HG03097 (cell line): ENCODE results near the gene CDH12.
"Not testable (repeated sequence)": the region's sequence is repeated elsewhere in the genome, so short reads cannot be mapped to it uniquely, and the experiment has no call there.

ENCODE experiments used
- ATAC-seq: cut with Tn5 transposase; IDR thresholded peaks from one replicate; pipeline ENCODE4 v1.9.1; 2021; ENCODE audit not compliant: unreplicated experiment, low FRiP score

The CDH12 gene

DNA sequence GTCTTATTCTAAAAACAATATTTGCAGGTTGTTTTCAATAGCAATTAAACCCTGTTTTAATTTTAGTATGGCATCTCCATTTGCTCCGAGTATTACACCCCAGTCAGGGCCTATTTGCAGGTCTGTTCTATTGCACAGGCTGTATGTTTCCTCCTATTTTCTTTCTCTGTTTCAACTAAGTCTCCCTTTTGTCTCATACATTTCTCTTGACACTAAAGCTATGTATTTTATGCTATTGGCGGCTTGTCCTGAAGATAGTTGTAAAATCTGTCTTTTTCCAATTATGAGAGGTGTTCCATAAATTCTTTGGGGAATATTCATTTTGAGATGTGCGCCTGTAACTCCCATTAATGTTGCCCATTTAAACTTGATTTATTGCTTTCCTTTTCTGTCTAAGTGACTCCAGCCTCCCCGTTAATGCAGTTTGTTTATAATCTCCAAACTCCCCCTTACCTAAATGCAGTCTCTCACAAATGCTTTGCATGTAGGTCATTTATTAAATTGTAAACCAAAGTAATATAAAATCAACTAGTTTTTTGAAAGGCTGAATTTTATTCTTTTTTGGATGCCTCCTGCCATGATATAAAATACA is 262.4 kb downstream of the CDH12 start:
- no peak for ATAC-seq

- ATAC-seq, result no peak
Observed at GRCh38 chr5:22577711-22578110, 275.4 kb downstream of the CDH12 start.

- no peak for ATAC-seq
Observed at GRCh38 chr5:22577006-22577405, 276.1 kb downstream of the CDH12 start.

- ATAC-seq, result no peak
Observed at GRCh38 chr5:22572941-22573340, 280.2 kb downstream of the CDH12 start.

DNA sequence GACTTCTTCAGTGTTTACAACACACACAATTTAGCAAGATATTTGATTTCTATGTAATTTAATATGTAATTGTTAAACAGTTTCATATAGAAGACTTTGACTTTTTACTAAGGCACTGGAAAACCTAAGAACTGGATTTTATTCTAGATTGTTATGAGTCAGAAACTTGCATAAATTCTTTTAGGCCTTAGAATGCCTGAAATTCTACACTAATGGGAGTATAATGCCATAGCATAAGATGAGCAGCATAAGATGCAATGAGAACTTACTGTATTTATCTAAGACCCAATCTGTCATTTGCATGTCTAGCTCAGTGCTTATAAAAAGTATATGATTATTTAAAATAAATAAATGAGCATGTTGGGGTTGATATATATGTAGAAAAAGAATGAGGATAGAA is 285.2 kb downstream of the CDH12 start:
- no peak for ATAC-seq

GRCh38 chr5:22560147-22560546 is 293.0 kb downstream of the CDH12 start:
- ATAC-seq, result no peak

GRCh38 chr5:22557251-22557650 is 295.9 kb downstream of the CDH12 start:
- no peak for ATAC-seq

DNA sequence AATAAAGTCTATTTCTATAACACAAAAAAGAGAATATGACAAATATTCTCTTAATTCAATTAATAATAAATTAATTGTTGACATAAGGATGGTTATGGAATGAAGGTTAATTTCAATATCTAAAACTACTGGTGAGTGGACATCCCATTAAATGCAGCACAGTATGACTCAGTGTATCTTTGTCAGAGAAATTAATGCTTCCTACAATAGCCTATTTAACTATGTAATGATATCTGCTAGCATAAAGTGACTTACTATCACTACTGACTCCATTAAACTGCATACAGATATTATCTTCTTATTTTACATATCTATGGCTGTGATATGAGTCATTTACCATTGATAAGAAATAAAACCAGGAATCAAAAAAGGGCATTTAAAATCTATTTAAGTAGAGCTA is 298.7 kb downstream of the CDH12 start:
- no peak for ATAC-seq

DNA sequence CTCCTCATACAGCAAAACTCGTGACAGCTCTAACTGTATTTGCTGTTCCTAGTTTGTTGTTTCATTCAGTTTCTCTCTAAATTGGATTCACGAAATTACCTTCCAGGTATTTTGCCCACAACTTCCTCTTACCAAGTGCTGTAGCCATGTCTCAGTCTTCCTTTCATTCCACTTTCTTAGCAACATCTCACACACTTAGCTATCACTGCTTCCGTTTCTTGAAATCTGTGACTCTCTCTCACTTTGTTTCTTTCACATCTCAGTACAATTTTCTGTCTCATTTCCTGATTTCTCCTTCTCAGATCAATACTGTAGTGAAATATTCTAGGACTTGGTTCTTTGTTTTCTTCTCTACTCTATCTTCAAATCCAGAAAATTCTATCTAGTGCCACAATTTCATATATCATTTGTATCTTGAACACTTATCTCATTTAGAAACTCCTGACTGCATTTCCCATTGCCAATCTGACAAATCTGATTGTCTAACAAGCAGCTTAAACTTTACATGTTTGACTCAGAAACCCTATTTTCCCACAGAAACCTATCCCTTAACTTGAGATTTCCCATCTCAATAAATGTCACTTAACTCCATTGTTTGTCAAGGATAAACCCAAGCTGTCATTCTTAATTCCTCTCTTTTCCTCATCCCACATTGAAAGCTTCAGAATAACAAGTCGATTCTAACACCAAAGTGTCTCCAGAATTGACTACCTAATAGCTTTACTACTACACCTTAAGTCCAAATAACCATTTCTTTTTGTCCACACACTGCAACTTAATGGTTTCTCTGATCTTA is 303.1 kb downstream of the CDH12 start:
- ATAC-seq, result no peak

DNA sequence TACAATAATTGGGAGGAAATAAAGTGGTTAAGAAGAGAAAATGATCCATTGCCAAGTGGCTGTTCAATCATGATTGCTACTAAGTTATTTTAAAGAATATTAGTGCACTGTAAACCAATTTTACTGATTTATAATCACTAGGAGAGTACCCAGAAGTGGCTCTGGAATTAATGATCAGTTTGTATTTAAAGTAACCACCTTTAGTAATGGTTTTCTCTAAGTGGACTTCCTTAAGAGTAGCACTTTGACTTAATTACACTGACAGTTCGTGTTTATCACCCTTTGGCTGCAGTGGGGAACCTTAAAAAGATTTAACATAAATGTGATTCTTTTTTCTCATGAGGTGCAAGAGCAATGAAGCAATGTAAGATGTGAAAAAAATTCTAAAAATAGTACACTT is 310.8 kb downstream of the CDH12 start:
- no peak for ATAC-seq

DNA sequence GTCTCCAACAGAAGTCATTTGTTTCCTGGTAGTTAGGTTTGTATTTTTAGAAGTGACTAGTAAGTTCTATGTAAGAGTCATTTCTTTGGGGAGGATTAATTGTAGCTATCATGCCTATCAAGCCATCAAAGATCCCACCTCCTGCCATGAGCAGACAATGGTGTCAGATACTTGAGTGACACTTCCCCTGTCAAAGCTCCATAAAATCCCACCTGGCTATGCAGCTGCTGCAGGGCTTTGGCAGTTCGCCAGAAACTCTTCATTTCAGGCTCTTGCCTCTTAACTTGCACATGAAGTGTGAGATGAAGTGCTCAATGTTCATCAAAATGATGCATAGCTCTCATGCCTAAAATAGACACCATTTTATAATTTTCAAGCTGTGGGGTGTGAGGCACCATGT is 312.1 kb downstream of the CDH12 start:
- ATAC-seq, result no peak

DNA sequence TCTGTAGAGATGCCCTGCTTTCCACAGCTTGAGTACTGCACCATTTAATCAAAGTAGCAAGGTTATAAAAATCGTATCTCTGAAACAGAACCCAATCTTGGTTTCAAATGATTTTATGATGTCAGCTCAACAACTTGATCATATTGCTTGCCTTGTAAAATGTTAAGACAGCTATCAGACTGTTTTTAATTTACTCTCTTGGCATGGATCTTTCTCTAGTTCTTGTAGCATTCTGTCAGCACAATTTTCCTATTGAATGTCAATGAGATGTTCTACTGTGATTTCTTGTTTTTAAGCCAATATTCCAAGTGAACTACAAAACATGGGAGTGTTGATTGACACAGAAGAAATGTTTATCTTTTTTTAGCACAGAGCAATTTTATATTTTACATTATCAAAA is 313.4 kb downstream of the CDH12 start:
- no peak for ATAC-seq

DNA sequence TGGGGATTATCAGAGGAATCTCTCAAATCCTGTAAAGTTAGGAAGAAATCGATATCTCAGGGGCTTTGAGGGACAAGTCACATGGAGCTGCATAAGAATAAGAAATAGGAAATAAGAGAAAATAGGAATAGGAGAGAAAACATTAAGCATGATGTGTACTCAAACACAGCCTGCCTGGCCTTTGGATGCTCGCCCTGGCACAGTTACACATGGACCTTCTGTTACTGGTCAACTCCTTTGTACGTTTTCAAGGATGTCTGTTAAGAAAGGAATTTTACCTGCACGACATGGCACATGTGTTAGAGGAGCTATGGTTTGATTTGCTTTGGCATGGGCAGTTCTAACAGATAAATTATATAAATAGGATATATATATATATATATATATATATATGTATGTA is 321.2 kb downstream of the CDH12 start:
- ATAC-seq, result no peak

DNA sequence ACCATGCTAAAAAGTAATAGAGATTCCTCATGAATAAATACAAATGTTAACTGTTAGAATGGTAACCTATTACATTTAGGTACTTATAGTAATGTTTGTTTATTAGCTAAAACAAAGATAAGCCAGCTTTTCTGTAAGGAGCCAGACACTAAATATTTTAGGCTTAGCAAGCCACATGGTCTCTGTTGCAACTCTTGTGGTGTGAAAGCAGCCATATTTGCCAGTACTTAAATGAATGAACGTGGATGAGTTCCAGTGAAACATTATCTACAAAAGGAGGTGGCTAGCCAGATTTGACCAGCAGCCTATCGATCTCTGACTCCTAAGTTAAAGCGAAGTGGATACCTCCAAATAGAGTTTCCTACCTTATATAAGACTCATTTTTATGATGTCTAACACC is 331.6 kb downstream of the CDH12 start:
- no peak for ATAC-seq

DNA sequence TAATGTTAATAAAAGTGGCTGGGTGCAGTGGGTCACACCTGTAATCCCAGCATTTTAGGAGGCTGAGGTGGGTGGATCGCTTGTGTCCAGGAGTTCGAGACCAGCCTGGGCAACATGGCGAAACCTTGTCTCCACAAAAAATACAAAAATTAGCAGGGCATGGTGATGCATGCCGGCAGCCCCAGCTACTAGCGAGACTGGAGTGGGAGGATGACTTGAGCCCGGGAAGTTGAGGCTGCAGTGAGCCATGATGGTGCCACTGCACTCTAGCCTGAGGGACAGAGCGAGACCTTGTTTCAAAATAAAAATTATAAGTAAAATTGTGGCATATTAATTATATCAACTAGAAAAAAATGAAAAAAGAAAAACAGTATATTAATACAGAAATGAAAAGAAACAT is 336.6 kb downstream of the CDH12 start:
- not testable (repeated sequence) for ATAC-seq

- ATAC-seq, result no peak
Observed at GRCh38 chr5:22514231-22514630, 338.9 kb downstream of the CDH12 start.

DNA sequence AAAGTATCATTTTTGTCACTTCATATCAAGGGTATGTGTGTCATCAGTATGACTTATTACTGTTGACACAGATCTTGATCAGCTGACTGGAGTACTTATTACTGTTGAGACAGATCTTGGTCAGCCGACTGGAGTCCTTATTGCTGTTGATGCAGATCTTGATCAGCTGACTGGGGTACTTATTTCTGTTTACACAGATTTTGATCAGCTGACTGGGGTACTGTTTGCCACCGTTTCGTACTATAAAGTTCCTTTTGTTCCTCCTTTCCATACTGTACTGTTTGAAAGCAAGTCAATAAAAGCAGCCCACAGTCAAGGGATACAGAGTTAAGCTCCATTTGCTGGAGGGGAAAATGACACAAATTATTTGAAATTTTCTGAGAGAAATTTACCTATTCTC is 347.3 kb downstream of the CDH12 start:
- ATAC-seq, result no peak

- no peak for ATAC-seq
Observed at GRCh38 chr5:22504411-22504810, 348.7 kb downstream of the CDH12 start.

- no peak for ATAC-seq
Observed at GRCh38 chr5:22500556-22500955, 352.6 kb downstream of the CDH12 start.

DNA sequence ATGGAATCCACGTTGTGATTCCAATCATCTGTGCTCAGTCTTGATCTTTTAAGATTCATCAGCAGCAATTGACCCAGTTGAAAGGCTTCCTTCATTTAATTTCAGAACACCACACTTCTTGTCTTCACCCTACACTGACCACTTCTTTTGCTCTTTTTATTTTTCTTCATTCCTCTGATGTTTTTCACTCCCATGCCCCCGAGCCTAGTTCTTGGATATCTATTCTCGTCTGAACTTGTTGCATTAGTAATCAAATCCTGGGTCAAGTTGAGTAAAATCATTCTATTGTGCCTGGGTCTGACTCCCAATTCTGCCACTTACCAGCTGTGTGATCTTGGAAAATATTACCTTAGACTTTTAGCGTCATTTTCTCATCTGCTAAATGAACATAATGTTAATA is 356.5 kb downstream of the CDH12 start:
- no peak for ATAC-seq

- no peak for ATAC-seq
Observed at GRCh38 chr5:22495016-22495720, 358.0 kb downstream of the CDH12 start.

DNA sequence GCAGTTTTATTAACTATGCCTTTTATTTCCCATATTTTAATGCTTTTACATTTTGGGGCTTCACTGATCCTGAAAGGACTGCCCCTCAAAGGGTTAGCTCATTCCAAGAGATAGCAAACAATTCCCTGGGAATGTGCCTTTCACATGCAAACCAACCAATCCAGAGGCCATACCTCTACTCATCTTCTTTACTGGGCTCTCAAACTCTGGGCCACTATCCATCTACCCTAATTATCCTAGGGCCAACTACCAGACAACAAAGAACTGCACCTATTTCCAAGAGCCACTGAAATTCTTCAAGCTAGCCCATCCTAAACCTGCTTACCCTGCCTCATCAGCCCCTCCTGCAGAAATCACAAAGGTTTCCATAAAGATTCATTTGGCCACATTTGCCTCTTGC is 364.7 kb downstream of the CDH12 start:
- no peak for ATAC-seq
